Fibroblast of lung (primary cell): ENCODE results near the gene ATG13. TPM values are rescaled to one million over a fixed set of nuclear protein-coding genes. Genes with fewer than 3 reads are reported as not detected.

Source experiments
- DNase-seq, 2 donors: peaks; one replicate each; pipeline versions ENCODE4 v3.0.0 to v3.0.0-alpha.2; 2010; ENCODE audit warnings: low read depth in 2 of 2
- H2AFZ ChIP-seq: 2 replicates; pipeline ENCODE4 v1.5.1; 2012; ENCODE audit warnings: low read length, control low read depth, inconsistent platforms
- H3K27ac ChIP-seq: 2 replicates; pipeline ENCODE4 v1.5.1; 2011; ENCODE audit warnings: low read length, control low read depth; ENCODE audit not compliant: insufficient read depth
- H3K27me3 ChIP-seq: 2 replicates; pipeline ENCODE4 v1.5.1; 2011; ENCODE audit warnings: mild to moderate bottlenecking, low read length; ENCODE audit not compliant: control insufficient read depth, insufficient read depth
- H3K36me3 ChIP-seq: 2 replicates; pipeline ENCODE4 v1.5.1; 2011; ENCODE audit warnings: low read length; ENCODE audit not compliant: control insufficient read depth, insufficient read depth
- H3K4me1 ChIP-seq: 2 replicates; pipeline ENCODE4 v1.5.1; 2011; ENCODE audit warnings: low read length; ENCODE audit not compliant: control insufficient read depth, insufficient read depth; ENCODE audit errors: extremely low read depth
- H3K4me2 ChIP-seq: 2 replicates; pipeline ENCODE4 v1.5.1; 2011; ENCODE audit warnings: low read length, control low read depth; ENCODE audit not compliant: insufficient read depth; ENCODE audit errors: extremely low read depth
- H3K4me3 ChIP-seq, 4 experiments: fragments of 200-600 bp in 1 of 4; sonication (generic) in 1 of 4; replicated peaks in 1 of 4; 2 replicates each; pipeline ENCODE4 v1.5.1; 2011 to 2016; ENCODE audit warnings: low read length in 4 of 4, low read depth in 3 of 4, mild to moderate bottlenecking in 3 of 4, control low read depth in 2 of 4, inconsistent platforms in 1 of 4, mixed read lengths in 1 of 4; ENCODE audit not compliant: insufficient read depth in 1 of 4; ENCODE audit errors: control extremely low read depth in 1 of 4
- H3K79me2 ChIP-seq: 2 replicates; pipeline ENCODE4 v1.5.1; 2012; ENCODE audit warnings: mild to moderate bottlenecking, low read length, inconsistent platforms; ENCODE audit not compliant: control insufficient read depth, insufficient read depth
- H3K9ac ChIP-seq: 2 replicates; pipeline ENCODE4 v1.5.1; 2011; ENCODE audit warnings: mild to moderate bottlenecking, low read length, control low read depth; ENCODE audit not compliant: insufficient read depth
- H3K9me3 ChIP-seq: 2 replicates; pipeline ENCODE4 v1.5.1; 2012; ENCODE audit warnings: low read depth, low read length; ENCODE audit not compliant: control insufficient read depth, insufficient read depth
- H4K20me1 ChIP-seq: 2 replicates; pipeline ENCODE4 v1.5.1; 2011; ENCODE audit warnings: low read length; ENCODE audit not compliant: control insufficient read depth, insufficient read depth; ENCODE audit errors: extremely low read depth
- EZH2 ChIP-seq: IDR thresholded peaks from 2 replicates; pipeline ENCODE4 v1.5.1; 2012; ENCODE audit warnings: low read length, control low read depth, mild to moderate bottlenecking; ENCODE audit errors: missing control alignments
- polyA plus RNA-seq, 2 donors: library from polyadenylated mRNA; depleted of rRNA in 1 of 2; stranded (reverse) in 1 of 2; unstranded in 1 of 2; fragments of >200 nt; gene quantifications; 2 replicates each; pipeline ENCODE4 v1.2.1, GENCODE V29; 2011 to 2012; ENCODE audit warnings: missing spikeins in 1 of 2
- total RNA-seq: library from RNA; depleted of rRNA; stranded (reverse); fragments of >200 nt; gene quantifications from 2 replicates; pipeline ENCODE4 v1.2.1, GENCODE V29; 2014
- TF ChIP-seq, protein P1 (sequence below), 2 donors: IDR thresholded peaks in 1 of 2; conservative IDR thresholded peaks in 1 of 2; 1 replicate in 1 of 2; 2 replicates in 1 of 2; pipeline ENCODE4 v1.5.1; 2011 to 2012; ENCODE audit warnings: low read length in 2 of 2, control low read depth in 1 of 2, inconsistent platforms in 1 of 2, low read depth in 1 of 2, mild to moderate bottlenecking in 1 of 2

Gene ATG13
- total and polyA plus RNA-seq, 2 donors (not counting 1 experiment from before 2014, with no cell fraction given), result 44.9 to 67.4 TPM

DNA sequence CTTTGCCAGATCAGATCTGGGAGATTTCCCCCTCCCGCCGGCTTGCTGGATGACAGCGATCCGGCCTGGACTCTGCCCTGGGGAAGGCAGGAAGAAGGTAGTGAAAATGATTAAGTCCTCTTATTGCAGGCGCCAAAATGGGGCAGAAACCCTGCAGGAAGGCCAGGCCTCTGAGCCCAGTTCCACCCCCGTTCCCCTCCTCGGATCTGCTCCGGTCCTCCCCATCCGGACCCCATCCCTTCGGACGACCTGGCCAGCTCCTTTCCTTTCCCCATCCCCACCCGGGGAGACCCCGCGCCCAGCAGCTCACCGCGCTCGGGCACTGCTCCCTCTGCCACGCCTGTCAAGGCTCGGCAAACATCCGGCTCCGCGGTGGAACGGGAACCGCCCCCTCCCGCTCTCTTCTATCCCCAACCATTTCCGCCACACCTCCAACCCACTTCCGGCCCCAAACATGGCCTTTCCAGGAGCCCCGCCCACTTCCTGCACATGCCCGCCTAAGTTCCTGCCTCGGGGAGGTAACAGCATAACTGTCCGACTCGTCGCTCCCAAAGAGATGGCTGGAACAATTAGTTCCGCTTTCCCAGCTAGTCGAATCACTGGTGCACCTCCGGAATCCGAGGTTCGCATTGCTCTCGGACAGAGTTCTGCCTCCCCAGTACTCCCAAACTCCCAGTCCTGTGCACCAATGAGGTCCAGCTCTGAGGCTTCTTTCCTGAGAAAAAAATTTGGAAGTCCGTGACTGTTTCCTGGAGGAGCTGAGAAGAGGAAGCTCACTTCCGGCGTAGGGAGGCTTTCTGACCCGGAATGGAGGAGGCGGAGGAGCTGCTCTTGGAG is 83.1 kb downstream of the ATG13 start, which contains the start of the genes ARHGAP1 and ZNF408:
TSS of gene ARHGAP1 (minus strand) at position 379 of the 837 bp plus-strand sequence. CDS start 4,512 bp downstream, outside the sequence.
TSS of gene ZNF408 (plus strand) at position 791 of the 837 bp plus-strand sequence. CDS start at position 808, 17 bp downstream.
- Histone ChIP-seq H3K27me3 (no peaks in the 10 kb centered on the region), H3K36me3 (peaks cover 23% of the 10 kb centered on the region), H4K20me1 (no peaks in the 10 kb centered on the region), H3K4me3 (peak within 1 kb of the TSS; percentile 88 to 100 (median 93)), H3K79me2 (peaks cover 50% of the 10 kb centered on the region), H3K27ac (peak within 1 kb of the TSS; percentile 89), H3K9ac (peak within 1 kb of the TSS; percentile 78), H3K4me1 (peaks cover 7% of the 10 kb centered on the region), H3K9me3 (no peaks in the 10 kb centered on the region), H3K4me2 (peak within 1 kb of the TSS; percentile 90), H2AFZ (peak within 1 kb of the TSS; percentile 75)
- DNase-seq, result peak; percentile 99
- TF ChIP-seq, protein P1, sequence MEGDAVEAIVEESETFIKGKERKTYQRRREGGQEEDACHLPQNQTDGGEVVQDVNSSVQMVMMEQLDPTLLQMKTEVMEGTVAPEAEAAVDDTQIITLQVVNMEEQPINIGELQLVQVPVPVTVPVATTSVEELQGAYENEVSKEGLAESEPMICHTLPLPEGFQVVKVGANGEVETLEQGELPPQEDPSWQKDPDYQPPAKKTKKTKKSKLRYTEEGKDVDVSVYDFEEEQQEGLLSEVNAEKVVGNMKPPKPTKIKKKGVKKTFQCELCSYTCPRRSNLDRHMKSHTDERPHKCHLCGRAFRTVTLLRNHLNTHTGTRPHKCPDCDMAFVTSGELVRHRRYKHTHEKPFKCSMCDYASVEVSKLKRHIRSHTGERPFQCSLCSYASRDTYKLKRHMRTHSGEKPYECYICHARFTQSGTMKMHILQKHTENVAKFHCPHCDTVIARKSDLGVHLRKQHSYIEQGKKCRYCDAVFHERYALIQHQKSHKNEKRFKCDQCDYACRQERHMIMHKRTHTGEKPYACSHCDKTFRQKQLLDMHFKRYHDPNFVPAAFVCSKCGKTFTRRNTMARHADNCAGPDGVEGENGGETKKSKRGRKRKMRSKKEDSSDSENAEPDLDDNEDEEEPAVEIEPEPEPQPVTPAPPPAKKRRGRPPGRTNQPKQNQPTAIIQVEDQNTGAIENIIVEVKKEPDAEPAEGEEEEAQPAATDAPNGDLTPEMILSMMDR (conservative IDR thresholded peaks at IDR 0.05 in 1 of 2, IDR thresholded peaks at IDR 0.05 in 1 of 2; ENCODE audit: low read depth in 1 of 2, low read length in 2 of 2), result no peak
- TF ChIP-seq EZH2, result no peak

DNA sequence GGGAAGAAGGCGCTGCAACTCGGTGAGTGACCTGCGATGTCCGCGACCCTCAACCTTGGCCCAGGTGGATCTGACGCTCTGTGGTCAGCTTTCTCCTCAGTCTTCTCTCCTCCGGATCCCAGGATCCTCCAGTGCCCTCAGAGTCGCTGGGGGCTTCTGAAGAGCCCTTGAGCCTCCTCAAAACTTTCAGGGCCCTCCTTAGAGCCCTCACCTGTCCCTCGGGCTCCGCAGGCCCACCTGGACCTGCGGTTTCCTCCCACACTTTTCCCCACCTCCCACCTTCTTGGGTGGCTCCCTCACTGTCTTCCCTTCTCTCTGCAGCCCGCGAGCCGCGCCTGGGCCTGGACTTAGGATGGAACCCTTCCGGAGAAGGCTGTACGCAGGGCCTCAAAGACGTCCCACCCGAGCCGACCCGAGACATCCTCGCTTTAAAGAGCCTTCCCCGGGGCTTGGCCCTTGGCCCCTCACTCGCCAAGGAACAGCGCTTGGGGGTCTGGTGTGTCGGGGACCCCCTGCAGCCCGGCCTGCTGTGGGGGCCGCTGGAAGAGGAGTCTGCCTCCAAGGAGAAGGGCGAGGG is 83.8 kb downstream of the ATG13 start:
- peak overlapping the region; percentile 88 to 100 (median 93) for H3K4me3 ChIP-seq
- peak overlapping the region; percentile 89 for H3K27ac ChIP-seq
- peak overlapping the region; percentile 90 for H3K4me2 ChIP-seq
- peak overlapping the region; percentile 75 for H2AFZ ChIP-seq
- H3K9ac ChIP-seq, result peak overlapping the region; percentile 71
- H3K4me1 ChIP-seq, result peaks cover 7% of the 10 kb centered on the region
- H4K20me1 ChIP-seq, result no peaks in the 10 kb centered on the region
- H3K27me3 ChIP-seq, result no peaks in the 10 kb centered on the region
- peaks cover 49% of the 10 kb centered on the region for H3K79me2 ChIP-seq
- DNase-seq, result no peak
- TF ChIP-seq EZH2, result no peak
- TF ChIP-seq, protein P1 (conservative IDR thresholded peaks at IDR 0.05 in 1 of 2, IDR thresholded peaks at IDR 0.05 in 1 of 2; ENCODE audit: low read depth in 1 of 2, low read length in 2 of 2), result no peak
- peaks cover 23% of the 10 kb centered on the region for H3K36me3 ChIP-seq
- H3K9me3 ChIP-seq, result no peaks in the 10 kb centered on the region

DNA sequence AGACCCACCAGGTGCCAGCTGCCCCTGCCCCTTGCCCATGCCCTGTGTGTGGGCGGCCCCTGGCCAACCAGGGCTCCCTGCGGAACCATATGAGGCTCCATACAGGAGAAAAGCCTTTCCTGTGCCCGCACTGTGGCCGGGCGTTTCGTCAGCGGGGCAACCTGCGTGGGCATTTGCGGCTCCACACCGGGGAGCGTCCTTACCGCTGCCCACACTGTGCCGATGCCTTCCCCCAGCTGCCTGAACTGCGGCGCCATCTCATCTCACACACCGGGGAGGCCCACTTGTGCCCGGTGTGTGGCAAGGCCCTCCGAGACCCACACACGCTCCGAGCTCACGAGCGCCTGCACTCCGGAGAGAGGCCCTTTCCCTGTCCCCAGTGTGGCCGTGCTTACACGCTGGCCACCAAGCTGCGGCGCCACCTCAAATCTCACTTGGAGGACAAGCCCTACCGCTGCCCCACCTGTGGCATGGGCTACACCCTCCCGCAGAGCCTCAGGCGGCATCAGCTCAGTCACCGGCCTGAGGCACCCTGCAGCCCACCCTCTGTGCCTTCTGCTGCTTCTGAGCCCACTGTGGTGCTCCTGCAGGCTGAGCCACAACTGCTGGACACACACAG is 87.8 kb downstream of the ATG13 start:
- Histone ChIP-seq H3K36me3 (peaks cover 22% of the 10 kb centered on the region), H3K9me3 (no peaks in the 10 kb centered on the region), H3K4me2 (no peak overlapping the region), H3K9ac (no peak overlapping the region), H3K4me3 (no peak overlapping the region), H3K27me3 (no peaks in the 10 kb centered on the region), H4K20me1 (no peaks in the 10 kb centered on the region), H3K79me2 (peaks cover 21% of the 10 kb centered on the region), H3K27ac (no peak overlapping the region), H3K4me1 (no peaks in the 10 kb centered on the region), H2AFZ (no peak overlapping the region)
- no peak for DNase-seq
- no peak for TF ChIP-seq EZH2
- TF ChIP-seq, protein P1 (conservative IDR thresholded peaks at IDR 0.05 in 1 of 2, IDR thresholded peaks at IDR 0.05 in 1 of 2; ENCODE audit: low read depth in 1 of 2, low read length in 2 of 2), result no peak
